ENCODE measurements around the gene FNIP1.

FNIP1 gene

GRCh38 chr5:131794586-131794985, 2.2 kb downstream of the FNIP1 start:
- no peak for DNase-seq (ENCODE audit: low spot score)
- TF ChIP-seq CTCF (IDR thresholded peaks at IDR 0.05), result no peak
- H3K4me3 ChIP-seq, result peak overlapping the region; percentile 92
- no peak overlapping the region for H3K27ac ChIP-seq

- DNase-seq (ENCODE audit: low spot score), result no peak
- Histone ChIP-seq H3K4me3 (no peak overlapping the region), H3K27ac (no peak overlapping the region)
- no peak for TF ChIP-seq CTCF (IDR thresholded peaks at IDR 0.05)
These were observed 3.9 kb downstream of the FNIP1 start for GRCh38 chr5:131792896-131793295.

- Histone ChIP-seq H3K4me3 (no peak overlapping the region), H3K27ac (no peak overlapping the region)
- no peak for DNase-seq (ENCODE audit: low spot score)
- TF ChIP-seq CTCF (IDR thresholded peaks at IDR 0.05), result no peak
These were observed 5.0 kb downstream of the FNIP1 start for GRCh38 chr5:131791866-131792265.

- Histone ChIP-seq H3K27ac (no peak overlapping the region), H3K4me3 (no peak overlapping the region)
- no peak for DNase-seq (ENCODE audit: low spot score)
- no peak for TF ChIP-seq CTCF (IDR thresholded peaks at IDR 0.05)
These were observed 6.3 kb downstream of the FNIP1 start for GRCh38 chr5:131790550-131790949.

GRCh38 chr5:131789765-131790164, 7.1 kb downstream of the FNIP1 start:
- Histone ChIP-seq H3K4me3 (no peak overlapping the region), H3K27ac (no peak overlapping the region)
- DNase-seq (ENCODE audit: low spot score), result no peak
- TF ChIP-seq CTCF (IDR thresholded peaks at IDR 0.05), result no peak

- no peak for TF ChIP-seq CTCF (IDR thresholded peaks at IDR 0.05)
- Histone ChIP-seq H3K27ac (no peak overlapping the region), H3K4me3 (no peak overlapping the region)
- DNase-seq (ENCODE audit: low spot score), result no peak
These were observed 9.1 kb downstream of the FNIP1 start for GRCh38 chr5:131787736-131788135.

GRCh38 chr5:131786900-131787692, 9.7 kb downstream of the FNIP1 start:
- Histone ChIP-seq H3K27ac (no peak overlapping the region), H3K4me3 (no peak overlapping the region)
- DNase-seq (ENCODE audit: low spot score), result no peak
- no peak for TF ChIP-seq CTCF (IDR thresholded peaks at IDR 0.05)
